Kidney capillary endothelial cell (primary cell): ENCODE results near the gene OGN.

Source experiments
- DNase-seq: peaks from one replicate; pipeline ENCODE4 v3.0.0-alpha.2; 2018; ENCODE audit warnings: low spot score

Gene OGN

DNA sequence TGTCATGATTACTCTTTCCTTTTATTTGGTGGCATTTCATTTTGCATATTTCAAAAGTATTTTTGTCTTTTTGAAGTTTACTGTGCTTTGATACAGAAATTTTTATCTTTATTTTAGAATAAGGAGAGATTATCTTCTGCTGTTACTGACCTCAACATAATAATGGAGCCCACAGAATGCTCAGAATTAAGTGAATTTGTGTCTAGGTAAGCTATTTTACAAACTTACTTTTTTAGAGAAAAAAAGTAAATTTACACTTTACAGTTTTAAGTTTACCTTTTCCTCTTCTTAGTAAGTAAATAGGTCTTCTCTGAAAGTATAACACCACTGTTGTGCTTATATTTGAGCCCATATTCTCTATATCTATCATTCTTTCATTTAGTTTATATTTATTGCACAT, 58.8 kb downstream of the OGN start:
- no peak for DNase-seq

DNA sequence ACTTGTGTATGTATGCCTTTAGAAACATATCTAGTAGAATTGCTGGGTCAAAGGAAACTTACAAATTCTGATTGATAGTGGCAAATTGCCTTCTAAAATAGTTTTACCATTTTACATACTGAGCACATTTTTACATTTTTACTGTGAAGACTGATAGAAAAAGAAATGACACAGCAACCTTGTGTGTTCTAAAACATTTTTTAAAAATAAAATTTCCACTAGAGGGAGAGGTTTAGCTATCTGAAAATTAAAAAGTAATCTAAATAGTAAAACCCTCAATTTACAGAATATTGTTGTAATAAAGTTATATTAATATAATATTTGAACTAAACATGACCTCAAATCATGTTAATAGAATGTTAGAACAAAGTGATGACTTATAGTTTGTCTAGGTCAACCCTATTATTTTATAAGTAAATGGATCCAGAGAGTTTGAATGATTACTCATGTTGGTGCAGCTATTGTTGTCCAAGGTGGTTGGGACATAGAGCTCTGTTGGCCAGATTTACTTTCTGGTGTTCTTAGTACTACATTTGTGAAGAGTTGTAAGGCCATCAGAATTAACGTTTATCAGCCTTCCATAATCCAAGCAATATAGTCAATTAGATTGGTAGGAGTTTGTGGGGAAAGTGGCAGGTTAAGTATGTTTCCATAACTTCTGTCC, 61.4 kb downstream of the OGN start:
- DNase-seq: peak; percentile 8

DNA sequence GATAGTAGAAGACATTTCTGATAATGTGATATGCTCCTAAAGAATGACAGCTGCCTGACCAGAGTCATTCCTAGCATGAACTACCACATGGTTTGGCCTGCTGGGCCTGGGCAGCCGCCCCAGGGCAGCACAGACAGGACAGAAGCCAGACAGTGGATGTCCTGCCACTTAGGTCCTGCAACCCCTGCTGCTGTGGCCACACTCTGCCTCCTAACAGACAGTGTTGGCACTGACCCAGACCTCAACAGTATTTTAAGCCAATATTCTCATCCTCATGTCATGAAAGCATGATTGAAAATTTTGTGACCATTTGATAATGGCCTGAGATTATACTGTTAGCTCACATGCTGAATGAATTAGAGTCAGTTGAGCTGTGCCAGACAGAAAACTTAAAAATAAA, 62.8 kb downstream of the OGN start:
- DNase-seq: no peak

GRCh38 chr9:92333282-92333634, 71.1 kb downstream of the OGN start:
- DNase-seq: no peak
